HCT116 (cell line): ENCODE data around the gene KIFAP3. TPM values are rescaled to one million over a fixed set of nuclear protein-coding genes. Genes with fewer than 3 reads are reported as not detected.

Source experiments
- total RNA-seq: library from RNA; stranded (reverse); gene quantifications from one replicate; pipeline ENCODE4 v1.2.1, GENCODE V29; 2021; ENCODE audit not compliant: unreplicated experiment

KIFAP3 gene
- total RNA-seq, 1 experiment from 2014 or later, result 10.8 TPM

Other genes starting within 250 kb of the KIFAP3 start
- 7.6 TPM for gene SCYL3, start 180.8 kb downstream of the KIFAP3 start, total RNA-seq
- gene NTMT2, start 71.3 kb upstream of the KIFAP3 start, total RNA-seq, result not detected